ENCODE measurements around the gene ZNF428. TPM values are rescaled to one million over a fixed set of nuclear protein-coding genes. Genes with fewer than 3 reads are reported as not detected.

Gene ZNF428
- total and polyA plus RNA-seq, 2 of the 4 experiments (the other 2 are of a cell fraction): 9.9 to 32.3 TPM

- TF ChIP-seq BHLHE40 (IDR thresholded peaks at IDR 0.05; ENCODE audit: low read depth, low read length): no peak
- ATAC-seq (ENCODE audit: low read depth): no peak
- Histone ChIP-seq H3K27me3 (ENCODE audit: control insufficient read depth, insufficient read depth, low read length) (no peaks in the 10 kb centered on the region), H3K4me1 (ENCODE audit: control insufficient read depth, insufficient read depth, low read length) (no peaks in the 10 kb centered on the region), H3K18ac (ENCODE audit: low read depth, low read length) (no peak overlapping the region), H3K9me1 (ENCODE audit: insufficient read depth, low read length) (peaks cover 7% of the 10 kb centered on the region; the same call in 1 of the 2 replicates), H2BK120ac (ENCODE audit: low read depth, low read length) (no peak overlapping the region), H4K91ac (ENCODE audit: insufficient read depth, low read depth, low read length) (no peak overlapping the region), H3K9ac (ENCODE audit: low read depth, low read length) (no peak overlapping the region), H3K56ac (ENCODE audit: extremely low read depth, insufficient read depth, low read length) (no peak overlapping the region), H2BK15ac (ENCODE audit: low read depth, low read length) (no peak overlapping the region), H3K36me3 (ENCODE audit: control insufficient read depth, insufficient read depth, low read length) (peaks cover 66% of the 10 kb centered on the region), H3K79me1 (ENCODE audit: low read depth in 1 of 2, low read length in 2 of 2) (peaks cover 39 to 64% of the 10 kb centered on the region in 2 experiments), H4K8ac (ENCODE audit: low read depth in 2 of 2, low read length in 2 of 2) (no peak overlapping the region), H2AFZ (replicated peaks; ENCODE audit: low read length, poor library complexity) (no peak overlapping the region), H3K14ac (replicated peaks; ENCODE audit: low read depth, low read length) (no peak overlapping the region), H4K20me1 (ENCODE audit: insufficient read depth, low read length) (peaks cover 33% of the 10 kb centered on the region), H2AK9ac (replicated peaks; ENCODE audit: low read depth, low read length, poor library complexity) (no peak overlapping the region), H3K23ac (ENCODE audit: low read depth, low read length) (no peak overlapping the region), H4K5ac (ENCODE audit: low read depth, low read length) (no peak overlapping the region), H3K4me2 (ENCODE audit: low read depth, low read length) (no peak overlapping the region), H2AK5ac (ENCODE audit: low read depth, low read length) (no peak overlapping the region), H3K4ac (ENCODE audit: low read depth, low read length) (no peak overlapping the region), H2BK5ac (ENCODE audit: low read depth, low read length, poor library complexity, severe bottlenecking) (no peak overlapping the region), H3K27ac (ENCODE audit: insufficient read depth, low read length) (no peak overlapping the region), H2BK20ac (ENCODE audit: low read depth, low read length) (no peak overlapping the region), H3K4me3 (ENCODE audit: insufficient read depth, low read depth, low read length) (no peak overlapping the region), H3K9me3 (ENCODE audit: control insufficient read depth, insufficient read depth, low read length) (peaks cover 3% of the 10 kb centered on the region; the same call in 1 of the 2 replicates)
- dilution Hi-C loops (cut with HindIII; ENCODE audit: low sequenced_read_pairs, unreplicated experiment) (no loop called here), intact Hi-C loops (cut with micrococcal nuclease) (no loop called here), in situ Hi-C loops (cut with MboI; ENCODE audit: low sequenced_read_pairs) (no loop called here)
- ChIA-PET POLR2A (ENCODE audit: unreplicated experiment) (no interaction called here), CTCF (interaction anchor here (0.6 kb wide), 1 partner anchor 239 kb away, joined by 3 read pairs; no protein-coding TSS in a partner anchor)
- WGBS, 2 experiments (ENCODE audit: extremely low coverage in 2 of 2, insufficient read length in 1 of 2): no CpG with 5 or more reads among the region's 2 CpGs
- DNase-seq: no peak
- BruUV-seq (replicated peaks): no TSS peak
These were observed 38.6 kb upstream of the ZNF428 start for GRCh38 chr19:43658001-43658400.

Measured in IMR-90 (cell line).